Measurements from ENCODE around the gene C10orf95.

- TF ChIP-seq POLR2A (IDR thresholded peaks at IDR 0.05; ENCODE audit: low read depth, low read length): no peak
- TF ChIP-seq CTCF (IDR thresholded peaks at IDR 0.05; ENCODE audit: extremely low read depth in 1 of 2, insufficient read depth in 1 of 2, low read depth in 1 of 2, low read length in 2 of 2): no peak
- TF ChIP-seq MAX (IDR thresholded peaks at IDR 0.05; ENCODE audit: insufficient read depth, insufficient read length): no peak
- no peak for TF ChIP-seq JUN (IDR thresholded peaks at IDR 0.05; ENCODE audit: borderline replicate concordance, insufficient read depth, insufficient read length, low read depth)
- no peak for TF ChIP-seq GATA2 (IDR thresholded peaks at IDR 0.05; ENCODE audit: insufficient read depth, insufficient read length, low read depth, low read length)
- TF ChIP-seq EZH2 (IDR thresholded peaks at IDR 0.05; ENCODE audit: borderline replicate concordance, low read depth, low read length, severe bottlenecking): no peak
- no peak for TF ChIP-seq FOS (IDR thresholded peaks at IDR 0.05; ENCODE audit: borderline replicate concordance, insufficient read depth, low read length)
Observed at GRCh38 chr10:102485093-102485784, 33.9 kb upstream of the C10orf95 start.
